ENCODE data around the gene CLCN7.

CLCN7 gene

GRCh38 chr16:1502092-1503004, 27.5 kb upstream of the CLCN7 start:
- in situ Hi-C loops (cut with MboI; ENCODE audit: low sequenced_read_pairs) = no loop called here

- in situ Hi-C loops (cut with MboI; ENCODE audit: low sequenced_read_pairs) = no loop called here
Measured at GRCh38 chr16:1501630-1502029, 26.8 kb upstream of the CLCN7 start.

GRCh38 chr16:1500465-1501150, 25.8 kb upstream of the CLCN7 start:
- in situ Hi-C loops (cut with MboI; ENCODE audit: low sequenced_read_pairs) = no loop called here

GRCh38 chr16:1499756-1500464, 25.1 kb upstream of the CLCN7 start:
- in situ Hi-C loops (cut with MboI; ENCODE audit: low sequenced_read_pairs) = no loop called here

- in situ Hi-C loops (cut with MboI; ENCODE audit: low sequenced_read_pairs) = no loop called here
Measured at GRCh38 chr16:1498899-1499676, 24.3 kb upstream of the CLCN7 start.

GRCh38 chr16:1497014-1497598, 22.3 kb upstream of the CLCN7 start:
- in situ Hi-C loops (cut with MboI; ENCODE audit: low sequenced_read_pairs) = no loop called here

GRCh38 chr16:1496464-1496863, 21.6 kb upstream of the CLCN7 start:
- in situ Hi-C loops (cut with MboI; ENCODE audit: low sequenced_read_pairs) = no loop called here

- in situ Hi-C loops (cut with MboI; ENCODE audit: low sequenced_read_pairs) = no loop called here
Measured at GRCh38 chr16:1495889-1496262, 21.0 kb upstream of the CLCN7 start.

- in situ Hi-C loops (cut with MboI; ENCODE audit: low sequenced_read_pairs) = no loop called here
Measured at GRCh38 chr16:1495211-1495888, 20.5 kb upstream of the CLCN7 start.

- in situ Hi-C loops (cut with MboI; ENCODE audit: low sequenced_read_pairs) = no loop called here
Measured at GRCh38 chr16:1494711-1495110, 19.9 kb upstream of the CLCN7 start.

- in situ Hi-C loops (cut with MboI; ENCODE audit: low sequenced_read_pairs) = no loop called here
Measured at GRCh38 chr16:1494129-1494640, 19.4 kb upstream of the CLCN7 start.

GRCh38 chr16:1493746-1494094, 18.9 kb upstream of the CLCN7 start:
- in situ Hi-C loops (cut with MboI; ENCODE audit: low sequenced_read_pairs) = no loop called here

- in situ Hi-C loops (cut with MboI; ENCODE audit: low sequenced_read_pairs) = no loop called here
Measured at GRCh38 chr16:1492923-1493745, 18.3 kb upstream of the CLCN7 start, which contains the start of gene TELO2. TSS of gene TELO2 (plus strand) at chr16:1493360. CDS start at chr16:1494282, 922 bp downstream.

- in situ Hi-C loops (cut with MboI; ENCODE audit: low sequenced_read_pairs) = no loop called here
Measured at GRCh38 chr16:1492082-1492922, 17.5 kb upstream of the CLCN7 start.

- in situ Hi-C loops (cut with MboI; ENCODE audit: low sequenced_read_pairs) = no loop called here
Measured at GRCh38 chr16:1491327-1491726, 16.5 kb upstream of the CLCN7 start.

- in situ Hi-C loops (cut with MboI; ENCODE audit: low sequenced_read_pairs) = no loop called here
Measured at GRCh38 chr16:1489077-1489476, 14.2 kb upstream of the CLCN7 start.

GRCh38 chr16:1488619-1489018, 13.8 kb upstream of the CLCN7 start, which contains the start of gene PTX4:
TSS of gene PTX4 (minus strand) at chr16:1488944. CDS start at chr16:1488909, 35 bp downstream.
- in situ Hi-C loops (cut with MboI; ENCODE audit: low sequenced_read_pairs) = no loop called here
